GM15510 (cell line): ENCODE results near the gene CA9.

Experiments
- POLR2A ChIP-seq: IDR thresholded peaks from 3 replicates; pipeline ENCODE4 v1.6.1; 2011; ENCODE audit warnings: borderline replicate concordance; ENCODE audit not compliant: insufficient read length; ENCODE audit errors: extremely low read depth

Gene CA9

DNA sequence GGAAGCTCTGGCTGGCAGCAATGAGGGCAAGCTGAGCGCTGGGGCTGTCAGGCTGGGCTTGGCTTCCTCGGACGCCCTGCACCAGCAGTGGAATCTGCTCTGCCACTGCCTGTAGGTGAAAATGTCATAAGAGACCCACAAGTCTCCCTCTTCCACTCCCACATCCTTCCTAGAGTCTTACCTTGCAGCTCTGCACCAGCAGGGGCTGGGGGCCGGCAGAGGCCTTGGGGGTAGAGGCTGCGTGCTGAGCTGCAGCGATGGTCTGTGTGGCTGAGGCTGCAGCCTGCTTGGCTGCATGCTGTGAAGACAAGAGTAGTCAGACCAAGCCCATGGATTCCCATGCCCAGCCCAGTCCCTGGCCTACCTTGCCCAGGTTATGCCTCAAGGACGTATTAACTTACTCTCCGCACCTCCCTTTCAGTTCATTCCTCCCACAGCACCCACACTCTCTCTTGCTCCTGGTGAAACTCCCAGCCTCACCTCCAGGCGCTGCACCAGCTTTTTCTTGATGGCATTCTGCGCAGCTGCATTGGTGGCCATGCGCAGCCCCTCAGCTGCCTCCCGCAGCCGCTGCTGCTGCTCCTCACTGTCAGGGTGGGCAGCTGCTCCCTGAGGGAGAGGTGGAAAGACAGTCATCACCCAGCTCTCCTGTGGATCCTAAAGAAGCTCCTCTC, 41.0 kb downstream of the CA9 start:
- TF ChIP-seq POLR2A = no peak

DNA sequence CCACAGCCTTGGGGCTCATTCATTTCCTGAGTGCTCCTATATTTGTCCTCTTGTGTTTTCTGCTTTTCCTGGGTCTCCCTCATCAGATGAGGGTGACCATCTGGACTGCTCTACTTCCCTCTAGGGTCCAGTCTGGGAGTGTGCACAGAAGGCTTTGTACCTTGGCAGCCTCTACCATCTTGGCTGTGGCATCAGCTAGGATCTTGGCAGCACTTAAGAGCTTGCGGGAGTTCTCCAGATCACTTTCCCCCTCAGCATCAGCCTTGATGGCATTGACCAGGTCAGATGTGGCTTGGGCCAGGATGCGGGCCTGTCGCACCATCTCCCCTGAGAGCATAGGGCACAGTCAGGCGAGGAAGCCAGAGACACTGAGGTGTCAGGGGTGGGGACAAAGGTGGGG, 42.5 kb downstream of the CA9 start:
- no peak for TF ChIP-seq POLR2A

DNA sequence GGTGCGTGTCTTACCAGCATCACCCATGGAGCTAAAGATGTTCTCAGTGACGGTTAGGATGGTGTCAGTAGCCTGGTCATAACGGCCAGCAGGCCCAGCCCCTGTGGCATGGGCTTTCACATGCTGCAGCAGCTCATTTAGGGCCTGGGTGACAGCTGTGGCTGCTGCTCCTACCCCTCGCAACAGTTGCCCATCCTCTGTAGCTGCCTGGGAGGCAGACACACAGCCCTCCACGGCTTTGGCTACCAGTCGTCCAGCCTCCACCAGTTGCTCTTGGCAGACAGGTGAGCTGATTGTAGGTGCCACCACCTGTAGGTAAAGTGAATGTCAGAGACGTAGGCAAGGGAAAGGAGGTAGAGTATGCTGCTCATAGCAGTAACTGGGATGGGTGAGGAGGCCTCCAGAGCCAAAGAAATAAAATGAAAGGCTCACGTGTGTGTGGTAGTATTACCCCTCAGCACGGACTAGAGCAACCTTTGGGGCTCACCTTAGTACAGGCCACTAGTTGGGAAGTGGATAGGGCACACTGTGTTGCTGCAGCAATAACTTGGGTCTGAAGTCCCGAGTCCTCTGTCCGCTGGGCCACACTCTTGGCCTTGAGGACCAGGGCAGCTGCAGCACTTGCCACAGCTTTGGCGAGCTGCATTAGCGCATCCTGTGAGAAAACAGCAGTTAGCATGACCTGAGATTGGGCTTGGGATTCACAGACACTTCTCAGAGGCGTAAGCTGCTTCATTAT, 43.6 kb downstream of the CA9 start:
- TF ChIP-seq POLR2A = no peak

DNA sequence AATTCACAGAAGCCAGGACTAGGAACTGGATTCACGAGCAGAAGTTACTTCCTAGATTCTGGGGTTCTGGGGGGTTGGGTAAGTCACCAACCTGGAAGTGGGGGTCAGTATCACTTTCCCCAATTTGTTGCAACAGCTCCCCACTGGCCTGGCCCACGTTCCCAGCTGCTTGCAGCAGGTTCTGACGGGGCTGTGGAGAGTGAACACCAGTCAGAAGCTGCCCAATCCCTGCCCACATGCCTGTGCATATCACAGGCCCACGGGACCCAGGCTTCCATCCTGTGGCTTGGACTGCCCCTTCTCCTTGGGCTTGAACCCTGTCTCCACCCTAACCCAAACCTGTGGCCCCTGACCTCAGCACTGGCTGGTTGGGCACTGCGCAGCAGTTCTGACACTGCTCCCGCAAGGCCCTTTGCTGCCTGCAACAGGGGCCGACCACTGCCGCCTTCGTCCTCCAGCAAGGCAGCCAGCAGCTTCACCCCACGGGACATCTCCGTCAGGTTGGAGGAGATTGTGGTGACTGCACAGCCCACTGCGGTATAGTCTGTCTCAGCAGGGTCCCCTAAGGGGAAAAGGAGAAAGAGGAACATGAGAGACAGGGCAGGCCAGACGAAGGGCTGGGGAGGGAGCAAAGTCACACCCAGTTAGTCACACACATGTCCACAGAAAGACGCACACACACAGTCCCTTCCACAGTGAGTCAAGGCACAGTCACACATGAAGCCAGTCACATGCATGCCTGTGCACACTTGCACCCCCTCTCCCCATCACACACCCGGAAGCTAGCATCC, 45.2 kb downstream of the CA9 start:
- no peak for TF ChIP-seq POLR2A

DNA sequence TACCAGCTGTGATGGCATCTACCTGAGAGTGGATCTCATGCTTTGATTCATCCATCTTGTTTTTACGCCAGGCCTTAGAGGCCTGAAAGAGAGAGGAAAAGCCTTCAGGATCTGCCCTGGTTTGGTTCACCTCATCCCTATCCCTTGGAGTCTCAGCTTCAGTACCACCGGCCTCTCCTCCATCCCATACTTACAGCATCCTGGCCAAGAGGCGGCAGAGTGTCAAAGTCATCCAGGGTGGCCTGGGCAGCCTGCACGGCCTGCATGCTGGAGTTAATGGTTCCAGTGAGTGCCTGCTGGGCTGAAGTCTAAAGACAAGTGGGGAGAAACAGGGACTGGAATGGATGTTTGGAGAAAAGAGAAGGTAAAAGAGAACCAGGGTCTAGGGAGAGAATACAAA, 45.8 kb downstream of the CA9 start:
- no peak for TF ChIP-seq POLR2A

DNA sequence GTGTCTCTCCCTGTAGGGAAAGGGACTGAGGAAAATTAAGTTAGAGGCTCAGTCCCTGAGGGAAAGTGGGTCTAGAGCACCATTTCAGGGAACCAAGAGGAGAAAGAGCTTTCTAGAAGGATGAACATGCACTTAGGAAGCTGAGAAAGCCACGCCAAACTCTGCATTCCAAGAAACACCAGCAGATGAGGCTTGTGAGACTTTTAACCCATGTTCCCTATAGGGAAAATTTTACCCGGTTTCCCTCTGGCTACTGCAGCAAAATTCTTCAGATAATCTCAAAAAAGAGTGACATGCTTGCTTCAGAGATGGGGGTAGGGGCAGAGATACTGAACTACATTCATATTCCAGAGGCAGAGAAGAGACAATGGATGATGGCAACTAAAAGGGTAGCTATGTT, 49.7 kb downstream of the CA9 start:
- no peak for TF ChIP-seq POLR2A

DNA sequence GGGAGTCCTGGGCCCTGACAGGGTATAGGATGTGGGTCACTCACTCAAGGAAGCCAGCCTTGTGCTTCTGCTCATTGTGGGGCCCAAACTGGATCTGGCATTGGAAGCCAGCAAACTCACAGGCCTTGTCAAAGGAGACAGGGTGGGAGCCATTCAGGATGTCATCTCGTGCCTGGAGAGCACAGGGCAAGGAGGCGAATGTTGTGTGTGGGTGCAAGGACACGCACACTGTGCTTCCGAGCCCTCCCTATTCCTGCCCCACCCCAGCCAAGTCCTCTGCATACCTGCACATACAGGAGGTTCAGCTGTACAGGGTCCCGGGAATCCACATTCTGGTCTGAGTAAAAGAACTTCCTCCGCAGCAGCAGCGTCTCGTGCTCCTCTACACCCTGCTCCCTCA, 50.2 kb downstream of the CA9 start:
- no peak for TF ChIP-seq POLR2A

DNA sequence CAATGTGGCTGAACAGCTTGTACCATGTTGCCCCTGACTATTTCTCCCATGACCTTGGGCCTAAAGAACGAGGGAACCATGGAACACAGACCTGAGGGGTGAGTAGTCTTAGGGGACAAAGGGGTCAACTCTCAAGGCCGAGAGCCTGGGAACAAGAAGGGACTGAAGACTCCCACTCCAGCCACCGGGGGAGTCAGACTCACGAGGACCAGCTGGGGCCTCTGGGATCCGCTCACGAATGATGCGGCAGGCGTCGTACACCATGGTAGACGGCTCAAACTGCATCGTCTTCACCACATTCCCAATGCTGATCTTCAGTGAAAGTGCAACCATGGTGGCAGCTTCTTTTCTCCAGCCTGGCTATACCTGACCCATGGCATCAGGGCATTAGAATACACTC, 51.6 kb downstream of the CA9 start:
- no peak for TF ChIP-seq POLR2A

DNA sequence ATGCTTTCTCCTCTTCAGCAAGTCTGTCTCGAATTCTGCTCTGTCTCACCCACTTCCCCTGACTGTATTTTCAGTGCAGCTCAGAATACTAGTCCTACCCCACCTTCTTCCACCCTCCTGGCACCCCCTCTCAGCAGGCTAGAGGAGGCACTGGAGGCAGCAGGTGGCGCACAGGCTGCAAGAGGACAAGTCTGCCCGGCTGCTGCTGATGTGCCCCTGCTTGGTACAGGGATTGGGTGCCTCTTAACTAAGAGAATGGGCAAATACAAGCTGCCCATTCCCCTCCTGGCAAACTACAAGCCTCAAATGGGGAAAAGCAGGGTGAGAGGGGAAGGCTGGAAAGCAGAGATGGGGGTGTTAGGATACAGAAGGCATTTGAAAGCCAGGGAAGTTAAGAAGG, 53.2 kb downstream of the CA9 start:
- no peak for TF ChIP-seq POLR2A

DNA sequence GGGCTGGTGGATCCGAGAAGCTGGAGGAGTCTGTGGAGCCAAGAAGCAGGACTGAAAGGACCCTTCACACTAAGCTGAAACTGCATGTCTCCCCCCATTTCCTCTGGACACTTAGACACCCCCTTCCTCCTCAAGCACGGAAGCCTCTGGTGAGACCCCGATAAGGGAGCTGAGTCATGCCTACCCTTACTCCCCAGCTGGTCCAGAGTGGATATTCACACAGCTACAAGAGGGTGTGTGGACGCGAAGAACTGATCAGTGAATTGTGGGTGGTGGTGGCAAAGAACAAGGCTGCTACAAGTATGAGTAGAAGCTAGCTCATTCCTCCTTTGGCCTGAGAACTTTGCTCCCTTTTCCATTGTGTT, 53.9 kb downstream of the CA9 start:
- TF ChIP-seq POLR2A = no peak

DNA sequence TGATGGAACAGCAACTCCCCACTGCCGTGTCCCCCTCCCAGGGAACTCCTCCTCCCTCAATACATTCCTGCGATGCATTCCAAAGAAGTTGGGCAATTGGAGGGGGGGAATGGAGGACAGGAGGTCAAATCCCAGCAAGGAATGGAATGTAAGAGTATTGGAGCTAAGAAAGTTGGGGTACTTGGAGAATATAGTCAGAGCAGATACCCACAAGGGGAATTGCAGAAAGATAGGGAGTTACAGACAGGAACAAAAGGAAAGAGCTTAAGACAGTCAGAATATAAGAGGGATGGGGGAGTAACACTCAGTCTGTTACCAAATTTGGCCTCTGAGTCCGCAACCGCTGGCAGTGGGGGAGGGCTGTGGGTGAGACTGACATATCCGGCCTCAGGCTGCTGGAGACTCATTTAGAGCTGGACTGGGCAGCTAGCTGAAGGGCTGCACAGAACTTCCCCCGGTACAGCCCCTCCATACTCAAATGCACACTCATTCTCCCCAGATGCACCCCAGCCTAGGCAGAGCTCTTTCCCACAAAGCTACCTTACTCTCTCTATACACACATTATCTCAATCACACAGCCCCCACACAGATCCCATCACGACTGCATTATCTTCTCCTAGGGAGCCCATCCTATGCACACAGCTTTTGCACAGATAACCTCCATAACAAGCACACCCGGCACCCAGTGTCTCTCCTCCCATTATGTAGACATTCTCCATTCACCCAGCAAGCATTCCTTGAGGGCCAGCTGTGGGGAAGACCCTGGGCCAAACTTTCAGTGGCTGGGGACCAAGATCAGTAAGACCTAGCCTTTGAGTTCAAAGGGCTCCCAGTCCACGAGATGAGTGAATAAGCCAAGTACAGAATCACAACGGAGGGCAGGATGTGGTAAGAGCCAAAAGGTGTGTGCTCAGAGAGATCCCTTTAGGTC, 54.6 kb downstream of the CA9 start:
- TF ChIP-seq POLR2A = peak; percentile 49

DNA sequence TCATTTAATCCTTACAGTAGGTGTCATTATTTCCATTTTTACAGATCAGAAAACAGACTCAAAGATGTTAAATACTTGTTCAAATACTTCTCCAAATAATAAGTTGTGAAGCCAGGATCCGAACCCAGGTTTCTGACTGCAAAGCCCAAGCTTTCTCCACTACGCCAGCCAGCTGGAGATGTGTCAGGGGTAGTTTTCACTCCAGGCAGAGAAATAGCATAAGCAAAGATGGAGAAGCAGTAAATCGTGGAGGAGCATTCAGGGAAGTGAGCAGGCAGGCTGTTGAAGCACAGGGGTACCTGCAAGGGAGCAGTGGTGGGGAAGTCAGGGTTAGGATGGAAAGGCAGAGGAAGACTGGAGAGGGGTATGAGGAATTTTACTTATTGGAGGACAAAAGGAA, 55.4 kb downstream of the CA9 start:
- TF ChIP-seq POLR2A = no peak

DNA sequence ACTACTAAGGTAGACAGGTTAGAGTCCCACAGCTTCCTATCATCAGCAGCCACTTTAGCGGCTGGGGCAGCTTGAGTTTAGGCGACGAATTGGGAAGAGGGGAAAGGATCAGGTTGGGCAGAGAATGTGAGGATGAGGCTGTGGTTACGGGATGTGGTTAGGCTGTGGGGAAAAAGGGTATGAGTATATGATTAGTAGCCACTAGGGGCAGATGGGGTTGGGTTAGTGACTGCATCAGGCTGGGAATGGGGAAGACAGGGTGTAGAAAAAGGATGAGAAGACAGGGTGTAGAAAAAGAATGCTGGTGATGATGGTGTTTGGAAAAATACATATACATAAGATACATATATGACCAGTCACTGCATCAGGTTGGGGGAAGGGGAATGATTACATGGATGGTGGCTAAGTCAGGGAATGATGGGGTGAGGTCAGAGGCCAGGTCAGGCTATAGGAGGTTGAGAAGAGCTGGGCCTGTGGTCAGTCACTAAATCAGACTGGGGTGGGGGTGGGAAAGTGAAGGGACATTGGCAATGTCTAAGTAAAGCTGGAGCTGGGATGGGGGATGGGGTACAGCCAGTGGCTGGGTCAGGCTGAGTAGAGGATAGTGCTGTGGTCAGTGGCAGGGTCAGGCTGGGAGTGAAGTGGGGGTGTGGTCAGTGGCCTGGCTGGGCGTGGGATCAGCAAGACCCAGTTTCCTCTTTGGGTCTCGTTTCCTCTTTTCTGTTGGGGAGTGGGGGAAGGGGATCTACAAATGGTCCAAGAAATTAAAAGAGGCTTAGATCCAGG, 56.2 kb downstream of the CA9 start:
- no peak for TF ChIP-seq POLR2A

DNA sequence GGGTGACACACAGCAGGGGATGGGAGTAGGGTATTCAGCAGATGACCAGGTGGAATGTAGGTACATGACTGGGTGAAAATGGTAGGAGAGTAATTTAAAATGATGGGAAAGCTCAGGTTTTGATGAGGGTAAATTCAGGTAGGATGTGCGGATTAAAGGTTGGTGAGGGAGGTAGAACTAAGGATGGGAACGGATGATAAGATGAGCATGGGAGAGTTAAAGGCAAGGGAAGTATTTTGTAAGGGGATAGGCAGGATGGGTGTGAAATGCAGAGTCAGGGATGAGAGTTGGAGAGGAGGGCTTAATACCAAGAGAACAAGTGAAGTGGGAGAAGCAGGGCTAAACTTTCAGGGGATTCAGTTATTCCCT, 56.7 kb downstream of the CA9 start:
- TF ChIP-seq POLR2A = no peak
